HG03045 (cell line): ENCODE measurements around the gene AHNAK2.

Experiments
- ATAC-seq: cut with Tn5 transposase; IDR thresholded peaks from one replicate; pipeline ENCODE4 v1.9.1; 2021; ENCODE audit warnings: mild to moderate bottlenecking, moderate library complexity; ENCODE audit not compliant: unreplicated experiment

Gene AHNAK2

DNA sequence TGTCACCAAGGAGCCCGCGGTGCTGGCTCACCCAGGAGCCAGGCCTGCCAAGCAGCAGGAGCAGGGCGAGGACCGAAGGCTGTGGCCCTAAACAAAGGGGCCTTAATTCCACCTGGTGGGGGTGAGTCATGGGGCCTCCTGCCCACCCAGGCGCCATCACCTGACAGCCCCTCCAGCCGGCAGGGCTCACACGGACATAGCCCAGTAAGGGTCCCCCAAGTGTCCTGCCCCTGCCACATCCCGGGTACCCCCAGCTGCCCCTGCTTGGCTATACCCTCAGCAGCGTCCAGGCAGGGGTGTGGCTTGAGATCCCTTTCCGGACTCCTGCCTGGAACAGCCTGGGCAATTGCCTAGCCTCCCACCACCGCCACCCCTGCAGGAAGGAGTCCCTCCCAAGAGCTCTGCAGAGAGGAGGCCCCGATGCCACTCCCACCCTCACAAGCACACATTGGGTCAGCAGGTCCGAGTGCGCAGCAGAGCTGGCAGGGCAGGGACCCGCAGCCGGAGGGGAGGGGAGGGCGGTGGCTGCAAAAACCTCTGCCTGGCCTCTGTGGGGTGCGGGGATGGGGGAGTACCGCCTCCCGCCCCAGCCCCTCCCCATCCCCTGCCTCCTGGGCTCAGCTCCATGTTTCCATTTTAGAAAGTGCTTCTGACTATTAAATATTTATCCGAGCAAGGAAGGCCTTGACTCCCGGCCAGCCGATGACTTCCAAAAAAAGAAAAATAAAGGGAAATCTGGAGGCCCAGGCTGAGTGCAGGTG, 4.6 kb downstream of the AHNAK2 start:
- no peak for ATAC-seq

DNA sequence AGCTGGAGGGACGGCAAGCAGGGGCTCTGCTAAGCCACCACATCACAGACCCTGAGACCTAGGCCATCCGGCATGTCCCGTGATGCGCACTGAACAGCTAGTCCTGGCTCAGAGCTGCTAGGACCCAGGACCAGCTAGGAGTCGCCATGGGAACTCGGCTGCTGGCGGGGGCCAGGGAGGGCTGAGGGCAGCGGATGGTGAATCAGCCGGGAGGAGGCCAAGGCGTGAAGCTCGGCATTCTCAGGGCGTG, 5.1 kb downstream of the AHNAK2 start:
- ATAC-seq = no peak

DNA sequence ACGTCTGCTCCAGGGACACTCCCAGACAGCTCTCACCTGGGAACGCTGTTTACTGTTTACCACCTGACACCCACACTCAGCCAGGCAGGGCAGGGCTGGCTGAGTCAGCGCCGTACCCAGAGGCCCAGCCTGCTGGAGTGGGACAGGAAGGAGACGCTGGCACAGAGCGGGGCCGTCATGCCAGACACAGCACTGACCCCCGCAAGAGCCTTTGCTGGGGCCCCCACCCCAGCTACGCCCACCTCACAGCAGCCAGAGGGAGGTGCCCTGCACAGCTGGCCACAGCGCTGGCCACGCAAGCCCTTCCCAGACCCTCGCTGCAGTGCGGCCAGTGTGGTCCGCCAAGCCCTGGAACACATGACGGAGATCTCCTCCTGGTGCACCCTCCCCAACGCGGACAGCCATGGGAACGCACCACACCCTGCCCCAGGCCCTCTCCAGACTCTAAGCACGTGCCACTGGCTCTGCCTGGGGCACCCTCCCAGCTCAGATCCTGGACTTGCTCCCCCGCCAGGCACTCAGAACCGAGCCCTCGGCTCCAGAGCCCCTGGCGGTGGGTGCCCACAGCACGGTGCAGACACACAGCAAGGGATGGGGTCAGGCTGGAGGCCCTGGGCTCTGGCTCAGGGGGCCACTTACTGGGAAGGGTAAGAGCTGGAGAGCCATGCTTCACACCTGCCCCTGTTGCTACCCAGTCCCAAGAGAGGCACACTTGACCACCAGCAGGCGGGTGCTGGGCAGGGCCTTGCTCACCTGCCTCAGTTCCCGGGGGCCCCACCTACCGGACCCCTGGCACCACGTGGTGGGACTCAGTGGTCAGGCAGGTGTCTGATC, 5.7 kb downstream of the AHNAK2 start:
- ATAC-seq = no peak

DNA sequence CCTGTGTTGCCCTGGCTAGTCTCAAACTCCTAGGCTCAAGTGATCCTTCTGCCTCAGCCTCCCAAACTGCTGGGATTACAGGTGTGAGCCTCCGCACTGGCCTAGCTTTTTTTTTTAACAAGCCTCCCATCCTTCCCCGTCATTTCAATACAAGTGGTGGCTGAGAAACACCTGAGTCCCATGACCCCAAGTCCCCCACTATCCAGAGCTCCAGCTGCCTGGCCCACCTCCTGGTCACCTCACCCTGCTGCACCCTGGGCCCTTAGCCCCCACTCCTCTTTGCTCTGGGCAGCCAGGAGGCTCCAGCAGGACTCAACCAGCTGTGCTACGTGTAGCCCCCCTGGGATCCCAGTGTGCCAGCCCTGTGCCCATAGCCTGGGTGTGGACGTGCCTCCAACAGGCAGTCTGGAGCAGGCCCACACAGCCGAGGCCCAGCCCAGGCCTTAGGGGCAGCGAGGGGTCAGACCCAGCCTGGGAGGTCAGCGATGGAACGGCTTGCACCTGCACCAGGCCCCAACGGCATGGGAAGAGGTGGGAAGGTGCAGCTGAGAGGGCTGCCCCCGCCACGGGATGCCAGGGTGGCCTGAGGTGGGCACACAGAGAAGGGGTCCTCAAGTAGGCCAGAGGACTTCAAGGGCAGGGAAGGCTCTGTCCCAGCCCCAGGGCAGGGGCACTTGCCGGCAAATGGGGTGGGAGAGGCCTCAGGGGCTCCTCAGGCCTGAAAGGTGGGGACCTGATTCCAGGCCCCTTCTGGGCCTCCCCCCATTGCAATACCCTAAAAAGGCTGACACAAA, 6.5 kb downstream of the AHNAK2 start:
- ATAC-seq = no peak

DNA sequence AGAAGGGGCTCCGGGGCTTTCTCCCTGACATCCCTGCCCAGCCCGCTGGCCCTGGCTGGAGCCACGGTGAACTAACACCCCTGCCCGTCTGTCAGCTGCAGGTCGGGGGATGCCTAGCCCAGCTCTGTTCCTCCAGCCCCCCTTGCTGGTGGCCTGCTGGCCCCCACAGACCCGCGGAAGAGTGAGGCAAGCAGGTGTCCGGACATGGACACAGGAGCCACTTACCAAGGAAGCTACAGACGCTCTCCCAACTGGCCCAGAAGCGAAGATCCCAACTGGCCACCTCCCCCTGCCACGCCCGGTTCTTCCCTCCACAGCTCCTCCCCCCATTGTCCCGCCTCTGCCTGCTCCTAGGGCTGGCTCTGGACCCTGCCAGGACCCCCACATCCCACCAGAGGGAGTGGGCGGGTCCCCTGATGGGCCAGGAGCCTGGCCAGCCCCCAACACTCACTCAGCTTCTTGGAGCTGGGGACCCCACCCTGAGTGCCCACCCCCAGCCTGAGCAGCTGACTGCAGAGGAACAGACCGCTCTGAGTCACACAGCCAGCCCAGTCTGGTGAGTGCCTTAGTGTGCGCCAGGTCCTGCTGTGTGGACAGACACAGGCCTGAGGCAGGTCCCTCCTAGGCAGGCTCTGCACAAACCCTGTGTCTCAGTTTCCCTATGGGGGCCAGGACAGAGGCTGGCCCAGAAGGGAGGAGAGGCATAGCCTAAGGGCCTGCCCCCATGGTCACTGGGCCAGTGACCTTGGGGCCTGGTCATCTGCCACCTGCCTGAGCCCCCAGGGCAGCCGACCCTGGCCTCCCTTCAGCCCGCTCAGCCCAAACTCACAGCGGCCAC, 7.7 kb downstream of the AHNAK2 start:
- ATAC-seq = no peak

DNA sequence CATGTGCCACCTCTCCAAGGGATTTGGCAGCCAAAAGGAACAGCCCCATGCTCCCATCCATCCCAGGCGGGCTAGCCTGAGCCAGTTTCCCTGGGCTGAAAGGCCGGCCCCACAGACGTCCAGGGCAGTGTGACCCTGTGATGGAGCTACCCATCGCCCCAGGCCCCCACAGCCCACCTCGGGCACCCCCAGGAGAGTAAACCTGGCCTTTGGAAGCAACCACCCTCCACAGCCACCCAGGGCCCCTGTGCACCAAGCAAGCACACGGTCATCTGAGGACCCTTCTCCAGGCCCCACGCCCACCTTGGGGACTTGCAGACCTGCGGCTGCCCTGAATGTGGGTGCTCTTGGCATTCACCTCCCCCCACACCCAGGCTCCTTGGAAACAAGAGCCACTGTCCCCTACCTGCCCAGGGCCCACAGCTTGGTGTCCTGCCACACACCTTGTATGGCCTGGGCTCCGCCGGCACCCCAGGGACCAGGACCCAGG, 8.4 kb downstream of the AHNAK2 start:
- no peak for ATAC-seq

DNA sequence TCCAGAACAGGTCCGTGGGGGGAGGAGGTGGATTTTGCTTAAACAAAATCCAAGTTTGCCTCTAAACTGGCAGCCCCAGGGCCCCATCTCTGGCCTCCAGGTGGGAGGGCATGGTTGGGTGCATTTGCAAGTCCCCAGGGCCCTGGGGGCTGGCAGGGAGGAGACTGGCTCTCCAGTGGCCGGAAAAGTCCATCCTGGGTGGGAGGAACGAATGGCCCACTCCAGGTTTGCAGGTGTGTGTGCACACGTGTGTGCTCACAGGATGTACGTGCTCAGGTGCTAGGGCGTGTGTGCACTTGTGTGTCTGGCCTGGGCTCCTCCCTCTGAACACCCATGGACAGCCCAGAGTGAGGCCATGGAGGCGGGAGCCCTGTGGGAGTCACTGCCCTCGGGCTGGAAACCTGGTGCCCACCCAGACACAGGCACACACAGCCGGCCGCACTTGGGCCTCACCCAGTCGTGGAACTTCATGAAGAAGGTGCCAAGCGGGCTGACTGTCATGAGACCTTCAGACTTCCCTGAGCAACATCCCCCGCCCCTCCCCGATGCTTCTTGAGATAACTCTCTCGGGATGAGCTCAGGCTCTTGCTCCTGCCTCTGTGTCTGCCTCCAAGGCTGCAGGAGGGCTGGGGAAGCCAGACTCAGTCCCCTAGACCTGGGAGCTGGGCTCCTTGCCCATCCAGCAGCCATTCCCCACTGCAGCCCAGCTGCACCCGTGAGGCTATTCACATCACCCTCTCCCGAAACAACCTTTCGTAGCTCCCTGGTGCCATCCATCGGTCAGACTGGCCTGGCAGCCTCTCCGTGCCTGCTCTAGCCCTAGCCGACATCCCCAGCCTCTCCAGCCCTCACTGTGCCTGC, 9.4 kb downstream of the AHNAK2 start:
- ATAC-seq = no peak

DNA sequence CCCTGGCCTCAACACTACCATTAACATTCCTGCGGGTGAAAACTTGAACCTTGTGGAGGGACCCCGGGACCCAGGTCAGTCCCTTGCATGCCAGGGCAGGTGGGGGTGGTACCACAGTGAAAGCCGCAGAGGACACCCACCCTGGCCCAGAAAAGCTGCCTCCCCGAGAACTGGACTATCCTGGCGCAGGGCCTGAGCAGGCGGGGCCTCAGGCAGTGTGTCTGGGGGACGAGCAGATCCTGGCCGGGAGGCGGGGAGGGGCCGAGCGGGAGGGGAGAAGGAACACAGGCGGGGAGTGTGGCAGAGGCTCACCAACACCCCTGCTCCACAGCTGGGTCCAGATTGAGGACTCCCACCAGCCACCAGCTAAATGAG, 10.0 kb downstream of the AHNAK2 start:
- no peak for ATAC-seq

DNA sequence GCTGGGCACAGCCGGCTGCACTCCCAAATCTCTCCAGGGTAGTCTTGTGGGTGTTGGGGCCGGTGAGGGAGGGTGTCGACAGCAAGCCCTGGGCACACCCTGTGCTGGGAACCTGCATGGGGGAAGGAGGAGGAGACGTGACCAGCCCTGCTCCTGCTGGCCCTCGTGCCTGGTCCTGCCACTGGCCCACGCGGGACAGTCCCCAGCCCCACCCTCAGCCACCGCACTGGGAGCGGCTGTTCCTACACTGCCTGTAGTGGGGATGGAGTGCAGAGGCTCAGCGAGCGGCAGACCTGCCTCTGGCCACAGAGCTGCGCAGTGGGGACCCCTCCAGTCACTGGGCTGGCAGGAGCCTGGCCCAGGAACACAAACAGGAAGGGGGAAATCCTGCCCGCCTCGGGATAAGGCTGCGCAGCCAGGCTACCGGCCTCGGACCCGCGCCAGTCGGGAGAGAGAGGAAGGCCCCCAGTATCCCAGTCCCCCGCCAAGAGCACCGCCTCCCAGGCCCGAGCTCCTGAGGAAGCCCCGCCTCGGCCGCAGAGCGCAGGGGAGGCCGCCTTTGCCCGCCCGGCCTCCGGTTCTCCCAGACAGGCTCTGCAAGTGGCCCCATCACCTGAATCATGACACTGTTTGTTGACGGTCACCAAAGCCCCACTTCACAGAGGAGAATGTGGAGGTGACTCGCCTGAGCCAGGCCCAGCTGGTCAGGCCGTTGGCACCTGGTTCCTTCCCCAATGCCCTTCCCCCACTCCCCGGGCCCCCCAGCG, 10.6 kb downstream of the AHNAK2 start:
- no peak for ATAC-seq

DNA sequence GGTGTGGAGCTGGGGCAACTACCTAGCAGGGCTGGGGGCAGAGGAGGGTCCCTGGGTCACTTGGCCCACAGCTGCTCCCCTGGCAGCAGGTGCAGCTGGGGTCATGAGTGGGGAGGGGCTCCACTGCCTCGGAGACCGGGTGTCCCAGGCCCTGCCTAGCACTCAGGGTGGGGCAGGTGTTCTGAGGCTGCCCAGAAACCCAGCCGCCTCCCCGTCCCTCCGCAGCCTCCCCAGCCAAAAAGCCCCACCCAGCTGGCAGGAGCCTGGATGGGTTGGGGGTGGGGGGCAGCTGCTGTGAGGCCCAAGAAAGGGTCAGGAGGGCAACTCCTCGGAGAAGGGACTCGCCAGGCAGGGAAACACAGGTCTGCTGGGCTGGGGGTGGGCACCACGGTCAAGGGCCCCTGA, 11.2 kb downstream of the AHNAK2 start:
- ATAC-seq = no peak

DNA sequence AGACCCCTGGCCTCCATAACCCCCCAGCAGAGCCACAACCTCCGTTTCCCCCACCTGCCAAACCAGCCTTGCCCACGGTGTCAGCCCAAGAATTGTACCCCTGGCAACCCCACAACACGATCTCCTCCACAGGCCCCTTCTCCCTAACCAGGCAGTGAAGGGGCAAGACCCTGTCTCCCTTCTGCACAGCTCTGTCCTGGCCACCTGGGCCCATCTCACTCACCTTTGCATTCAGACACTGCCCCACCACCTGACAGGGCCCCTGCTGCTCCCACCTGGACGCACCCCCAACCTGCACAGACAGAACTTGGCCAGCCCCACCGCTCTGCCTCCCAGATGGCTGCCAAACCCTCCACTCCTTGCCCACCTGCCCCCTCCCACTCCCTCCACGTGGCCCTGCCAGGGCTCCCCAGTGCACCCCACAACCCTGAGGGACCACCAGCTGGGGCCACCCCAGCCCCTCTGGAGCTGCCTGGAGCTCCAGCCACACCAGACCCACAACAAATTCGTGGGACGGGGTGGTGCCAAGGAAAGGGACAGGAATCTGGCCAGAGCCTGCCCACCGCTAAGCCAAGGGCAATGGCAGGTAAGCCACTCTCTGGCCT, 11.8 kb downstream of the AHNAK2 start:
- ATAC-seq = no peak

DNA sequence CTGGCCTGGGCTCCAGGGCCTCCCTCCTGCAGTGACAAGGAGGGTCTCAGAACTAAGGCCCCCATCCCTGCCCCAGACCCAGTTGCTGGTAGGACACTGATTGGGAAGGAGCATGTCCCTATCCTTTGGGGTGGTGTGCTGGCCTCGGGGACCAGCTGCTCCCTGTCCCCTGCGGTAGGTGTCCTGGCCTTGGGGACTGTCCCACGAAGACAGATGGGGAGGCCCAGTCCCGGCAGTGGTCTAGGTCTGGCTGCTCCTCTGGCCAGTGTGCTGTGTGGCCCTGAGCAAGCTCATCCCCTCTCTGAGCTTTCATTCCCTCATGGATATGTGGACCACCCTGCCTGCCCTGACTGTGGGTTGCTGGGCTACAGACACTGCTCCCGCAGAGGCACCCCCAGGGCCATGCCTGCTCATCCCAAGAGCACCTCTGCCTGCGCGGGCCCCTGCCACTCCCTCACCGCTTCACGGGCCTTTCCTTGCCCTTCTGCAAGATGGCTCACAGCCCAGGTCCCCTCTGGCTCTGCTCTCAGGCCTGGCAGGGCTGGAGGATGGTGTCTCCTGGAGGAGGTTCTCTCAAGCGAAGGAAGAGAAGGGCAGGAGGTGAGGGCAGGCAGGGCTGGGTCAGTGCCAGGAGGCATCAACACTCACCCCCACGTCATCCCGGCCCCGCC, 12.5 kb downstream of the AHNAK2 start:
- no peak for ATAC-seq

DNA sequence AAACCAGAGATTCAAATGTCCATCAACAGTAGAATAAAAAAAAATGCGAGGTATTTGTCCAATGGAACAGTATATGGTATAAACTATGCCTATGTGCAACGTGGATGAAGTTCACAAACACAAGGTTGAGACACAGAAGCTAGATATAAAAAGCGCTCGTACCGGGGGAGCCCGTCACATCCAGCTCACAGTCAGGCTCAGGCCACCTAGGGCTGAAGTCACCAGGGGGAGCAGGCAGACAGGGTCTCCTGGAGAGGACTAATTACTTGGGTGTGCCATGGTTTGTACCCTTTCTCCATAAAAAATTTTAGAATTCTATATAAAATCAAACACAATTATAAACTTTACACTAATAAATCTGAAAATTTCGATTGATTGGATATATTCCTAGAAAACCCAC, 13.6 kb downstream of the AHNAK2 start:
- ATAC-seq = no peak

DNA sequence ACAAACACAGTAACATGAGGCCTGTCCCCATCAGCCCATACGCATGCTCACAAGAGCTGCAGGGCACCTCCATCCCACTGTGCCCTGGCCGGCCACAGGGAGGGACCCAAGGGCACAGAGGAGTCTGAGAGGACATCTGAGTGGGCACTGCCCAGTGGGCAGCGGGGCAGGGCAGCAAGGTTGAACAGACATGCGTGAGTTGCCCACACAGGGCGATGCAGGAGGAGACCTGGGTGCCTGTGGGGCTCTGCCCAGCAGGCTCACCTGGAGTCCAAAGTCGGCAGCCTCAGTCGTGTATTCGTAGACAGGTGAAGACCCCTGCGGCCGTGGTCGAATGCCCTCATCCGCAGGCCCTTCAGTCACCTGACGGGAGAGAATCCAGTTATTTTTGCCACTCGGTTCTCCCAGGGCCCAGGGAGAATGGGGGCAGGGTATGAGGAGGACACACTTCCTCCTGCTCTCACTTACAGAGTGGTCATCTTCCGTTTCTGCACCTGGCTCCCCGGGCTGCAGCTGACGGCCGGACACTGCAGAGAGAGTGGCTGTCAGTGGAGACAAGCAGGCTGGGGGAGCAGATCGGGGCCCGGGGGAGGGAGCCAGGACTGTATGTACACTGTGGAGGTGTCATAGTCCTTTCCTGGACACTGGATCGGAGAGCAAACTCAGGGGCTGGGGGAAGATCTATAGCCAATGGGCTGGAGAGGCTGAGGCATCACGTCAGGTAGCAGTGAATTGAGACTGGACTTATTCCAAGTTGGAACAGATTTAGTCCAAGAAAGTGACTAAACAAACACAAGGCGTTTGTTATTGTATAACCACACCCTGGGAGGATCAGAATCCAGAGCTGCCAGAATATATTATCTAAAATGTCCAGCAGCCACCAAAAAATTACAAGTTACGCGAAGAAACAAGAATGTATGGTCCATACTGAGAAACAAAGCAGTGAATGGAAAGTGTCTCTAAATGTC, 20.7 kb downstream of the AHNAK2 start:
- no peak for ATAC-seq

DNA sequence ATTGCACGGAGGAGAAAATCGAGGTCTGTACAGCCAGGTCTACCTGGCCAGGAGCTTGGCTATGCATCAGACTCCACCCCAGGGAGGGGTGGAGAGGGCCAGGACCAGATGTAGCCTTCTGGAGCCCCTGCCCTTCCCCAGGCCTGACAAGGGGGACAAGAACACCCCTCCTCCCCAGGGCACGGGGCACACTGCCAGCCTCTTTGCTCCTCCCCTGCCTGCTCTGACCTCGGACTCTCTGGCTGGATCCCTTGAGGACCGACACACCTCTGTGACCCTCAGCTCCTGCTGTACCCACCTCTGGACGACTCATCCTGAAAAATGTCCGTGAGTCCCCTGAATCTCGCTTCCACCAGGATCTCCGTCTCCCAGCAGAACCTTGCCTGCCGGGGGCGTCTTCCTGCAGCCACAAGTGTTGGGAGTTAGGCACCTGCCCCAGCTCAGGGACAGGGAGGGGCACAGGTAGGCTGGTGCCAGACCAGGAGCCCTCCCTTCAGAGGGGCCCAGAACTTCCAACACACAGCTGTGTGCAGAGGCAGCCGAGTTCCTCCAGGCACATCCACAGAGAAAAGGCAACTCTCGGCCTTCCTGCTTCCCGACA, 21.8 kb downstream of the AHNAK2 start:
- ATAC-seq = no peak

DNA sequence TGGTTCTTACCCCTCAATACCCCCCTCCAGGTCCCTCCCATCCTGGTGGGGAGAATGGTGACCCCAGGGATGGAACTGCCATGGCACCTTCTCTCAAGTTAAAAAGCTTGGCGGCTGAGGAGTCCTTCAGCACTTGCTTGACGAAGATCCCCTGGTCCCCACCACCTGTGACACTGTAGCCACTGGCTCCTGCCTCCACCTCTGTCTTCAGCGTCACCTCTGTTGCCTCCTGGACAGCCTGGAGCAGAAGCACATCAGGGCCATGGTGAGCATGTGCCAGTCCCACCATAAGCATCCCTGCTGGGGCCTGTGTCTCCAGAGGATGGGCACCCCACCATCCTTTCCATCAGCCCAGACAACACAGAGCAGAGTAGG, 22.8 kb downstream of the AHNAK2 start:
- no peak for ATAC-seq
